LNCaP clone FGC (cell line): Measurements from ENCODE around the gene CDK6.
"Not testable (repeated sequence)": the region's sequence is repeated elsewhere in the genome, so short reads cannot be mapped to it uniquely, and the experiment has no call there.

Experiments
- DNase-seq: peaks from one replicate; pipeline ENCODE4 v3.0.0-alpha.2; 2011; ENCODE audit warnings: low read depth
- H3K4me3 ChIP-seq: 2 replicates; pipeline ENCODE4 v1.5.1; 2011; ENCODE audit warnings: mild to moderate bottlenecking, low read depth, low read length, control low read depth
- TF ChIP-seq, protein P1 (sequence below): IDR thresholded peaks from 2 replicates; pipeline ENCODE4 v1.5.1; 2012; ENCODE audit warnings: mild to moderate bottlenecking; ENCODE audit not compliant: control insufficient read depth, insufficient read depth; ENCODE audit errors: extremely low read depth

CDK6 gene

GRCh38 chr7:92836489-92836999, at the start of gene CDK6:
Gene CDK6, minus strand, starts transcription at chr7:92836573. Its CDS starts 3,250 bp downstream, at chr7:92833323.
- DNase-seq: no peak
- H3K4me3 ChIP-seq: peak within 1 kb of the TSS; percentile 17; the same call in 1 of the 2 replicates
- TF ChIP-seq, protein P1, sequence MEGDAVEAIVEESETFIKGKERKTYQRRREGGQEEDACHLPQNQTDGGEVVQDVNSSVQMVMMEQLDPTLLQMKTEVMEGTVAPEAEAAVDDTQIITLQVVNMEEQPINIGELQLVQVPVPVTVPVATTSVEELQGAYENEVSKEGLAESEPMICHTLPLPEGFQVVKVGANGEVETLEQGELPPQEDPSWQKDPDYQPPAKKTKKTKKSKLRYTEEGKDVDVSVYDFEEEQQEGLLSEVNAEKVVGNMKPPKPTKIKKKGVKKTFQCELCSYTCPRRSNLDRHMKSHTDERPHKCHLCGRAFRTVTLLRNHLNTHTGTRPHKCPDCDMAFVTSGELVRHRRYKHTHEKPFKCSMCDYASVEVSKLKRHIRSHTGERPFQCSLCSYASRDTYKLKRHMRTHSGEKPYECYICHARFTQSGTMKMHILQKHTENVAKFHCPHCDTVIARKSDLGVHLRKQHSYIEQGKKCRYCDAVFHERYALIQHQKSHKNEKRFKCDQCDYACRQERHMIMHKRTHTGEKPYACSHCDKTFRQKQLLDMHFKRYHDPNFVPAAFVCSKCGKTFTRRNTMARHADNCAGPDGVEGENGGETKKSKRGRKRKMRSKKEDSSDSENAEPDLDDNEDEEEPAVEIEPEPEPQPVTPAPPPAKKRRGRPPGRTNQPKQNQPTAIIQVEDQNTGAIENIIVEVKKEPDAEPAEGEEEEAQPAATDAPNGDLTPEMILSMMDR: no peak

- H3K4me3 ChIP-seq, DNase-seq: not testable (repeated sequence)
Observed at GRCh38 chr7:92886039-92886438, 49.7 kb upstream of the CDK6 start.

DNA sequence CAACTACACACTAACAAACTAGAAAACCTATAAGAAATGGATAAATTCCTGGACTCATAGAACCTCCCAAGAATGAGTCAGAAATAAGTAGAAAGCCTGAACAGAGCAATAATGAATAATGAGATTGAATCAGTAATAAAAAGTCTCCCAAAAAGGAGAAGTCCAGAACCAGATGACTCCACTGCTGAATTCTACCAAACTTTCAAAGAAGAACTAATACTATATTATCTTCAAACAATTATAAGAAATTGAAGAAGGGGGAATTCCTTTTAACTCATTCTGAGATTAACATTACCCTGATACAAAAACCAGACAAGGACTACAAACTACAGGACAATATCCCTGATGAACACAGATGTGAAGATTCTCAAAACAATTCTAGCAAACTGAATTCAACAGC, 47.8 kb upstream of the CDK6 start:
- TF ChIP-seq, protein P1: no peak
- DNase-seq: no peak

GRCh38 chr7:92882760-92883159, 46.4 kb upstream of the CDK6 start:
- H3K4me3 ChIP-seq: no peak overlapping the region
- TF ChIP-seq, protein P1: no peak
- no peak for DNase-seq

More for the DNA sequence above, 47.8 kb upstream of the CDK6 start:
- H3K4me3 ChIP-seq: no peak overlapping the region

DNA sequence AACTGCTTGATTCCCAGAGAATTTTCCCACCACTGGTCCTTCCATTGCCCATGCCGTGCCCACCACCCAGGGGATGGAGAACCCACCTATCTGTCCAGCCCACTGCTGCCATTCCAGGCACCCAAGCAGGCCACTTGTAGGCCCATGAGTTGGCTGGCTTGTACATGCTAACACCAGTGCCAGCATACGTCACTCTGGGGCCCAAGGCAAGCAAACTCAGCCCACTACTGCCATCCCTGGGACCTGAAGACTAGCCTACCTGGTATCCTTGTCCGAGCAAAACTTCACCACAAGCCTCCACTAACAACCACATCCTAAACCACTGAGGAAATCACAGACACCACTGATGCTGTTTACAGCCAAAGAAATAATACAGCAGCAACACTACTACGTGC, 44.7 kb upstream of the CDK6 start:
- no peak for DNase-seq
- TF ChIP-seq, protein P1: no peak
- H3K4me3 ChIP-seq: no peak overlapping the region

- DNase-seq: no peak
Observed at GRCh38 chr7:92880212-92881090, 44.1 kb upstream of the CDK6 start.

GRCh38 chr7:92877367-92877766, 41.0 kb upstream of the CDK6 start:
- TF ChIP-seq, protein P1: no peak

More at GRCh38 chr7:92880212-92881090, 44.1 kb upstream of the CDK6 start:
- TF ChIP-seq, protein P1: peak; percentile 35; the same call in 1 of the 2 replicates
- H3K4me3 ChIP-seq: no peak overlapping the region

More at GRCh38 chr7:92877367-92877766, 41.0 kb upstream of the CDK6 start:
- DNase-seq: no peak
- H3K4me3 ChIP-seq: no peak overlapping the region
